ENCODE measurements around the gene GRIA4.

DNA sequence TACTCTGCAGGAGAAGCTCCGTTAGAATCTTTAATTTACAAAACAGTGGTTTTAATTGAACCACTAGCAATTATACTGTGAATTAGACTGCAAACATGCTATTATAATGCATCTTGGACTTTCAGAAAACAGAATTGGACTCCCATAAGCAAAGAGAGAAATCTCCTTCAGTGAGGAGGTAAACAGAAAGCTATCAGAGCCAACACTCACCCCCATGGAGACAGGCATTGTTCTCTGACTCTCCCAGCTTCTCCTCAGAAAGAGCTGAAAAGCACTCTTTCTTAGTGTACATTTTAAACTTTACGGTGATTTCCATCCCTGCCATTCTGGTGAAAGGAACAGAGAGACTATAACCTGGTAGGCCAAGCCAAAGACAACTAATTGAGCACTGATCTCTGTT, 176.9 kb downstream of the GRIA4 start:
- TF ChIP-seq EZH2phosphoT487 (IDR thresholded peaks at IDR 0.05; ENCODE audit: low read depth) (no peak), CTCF (IDR thresholded peaks at IDR 0.05; ENCODE audit: low read depth, low read length) (no peak)
